Ammon's horn (tissue), 1 donor: Measurements from ENCODE around the gene SPTBN5.
A peak's percentile ranks its signal among the peaks of the same experiment; 100 is the strongest.

Source experiments
- DNase-seq: peaks from one replicate; pipeline ENCODE4 v3.0.0-alpha.2; 2016; ENCODE audit warnings: low spot score

Gene SPTBN5

GRCh38 chr15:41824062-41824745, 69.6 kb downstream of the SPTBN5 start:
- DNase-seq, result no peak

GRCh38 chr15:41823502-41823901, 70.4 kb downstream of the SPTBN5 start:
- DNase-seq, result no peak

- DNase-seq, result no peak
These were observed 70.9 kb downstream of the SPTBN5 start for GRCh38 chr15:41822957-41823356.

- no peak for DNase-seq
These were observed 71.4 kb downstream of the SPTBN5 start for GRCh38 chr15:41822471-41822870.

GRCh38 chr15:41821831-41822230, 72.0 kb downstream of the SPTBN5 start:
- DNase-seq, result peak; percentile 54

- no peak for DNase-seq
These were observed 72.9 kb downstream of the SPTBN5 start for GRCh38 chr15:41820791-41821423.

- DNase-seq, result no peak
These were observed 74.3 kb downstream of the SPTBN5 start for GRCh38 chr15:41819455-41820050.

- DNase-seq, result no peak
These were observed 76.1 kb downstream of the SPTBN5 start for GRCh38 chr15:41817781-41818180.

GRCh38 chr15:41817327-41817726, 76.5 kb downstream of the SPTBN5 start:
- DNase-seq, result no peak

GRCh38 chr15:41816788-41817187, 77.1 kb downstream of the SPTBN5 start:
- no peak for DNase-seq

GRCh38 chr15:41814534-41814933, 79.3 kb downstream of the SPTBN5 start:
- DNase-seq, result no peak

- no peak for DNase-seq
These were observed 80.4 kb downstream of the SPTBN5 start for GRCh38 chr15:41813426-41813825.

- no peak for DNase-seq
These were observed 81.0 kb downstream of the SPTBN5 start for GRCh38 chr15:41812820-41813375.

- DNase-seq, result peak; percentile 87
These were observed 82.2 kb downstream of the SPTBN5 start for GRCh38 chr15:41811432-41812195.

- no peak for DNase-seq
These were observed 83.0 kb downstream of the SPTBN5 start for GRCh38 chr15:41810651-41811431.

- DNase-seq, result no peak
These were observed 84.2 kb downstream of the SPTBN5 start for GRCh38 chr15:41809526-41810220.

GRCh38 chr15:41809121-41809520, 84.7 kb downstream of the SPTBN5 start:
- DNase-seq, result no peak

GRCh38 chr15:41806291-41807181, 87.3 kb downstream of the SPTBN5 start:
- DNase-seq, result no peak

GRCh38 chr15:41805711-41806110, 88.1 kb downstream of the SPTBN5 start:
- no peak for DNase-seq
